GM12801 (cell line): ENCODE measurements around the gene RPS26.

Experiments used
- TF ChIP-seq, protein P1 (sequence below): IDR thresholded peaks from one replicate; pipeline ENCODE4 v1.5.1; 2011; ENCODE audit warnings: control low read depth; ENCODE audit not compliant: insufficient read length; ENCODE audit errors: extremely low read depth

The RPS26 gene

DNA sequence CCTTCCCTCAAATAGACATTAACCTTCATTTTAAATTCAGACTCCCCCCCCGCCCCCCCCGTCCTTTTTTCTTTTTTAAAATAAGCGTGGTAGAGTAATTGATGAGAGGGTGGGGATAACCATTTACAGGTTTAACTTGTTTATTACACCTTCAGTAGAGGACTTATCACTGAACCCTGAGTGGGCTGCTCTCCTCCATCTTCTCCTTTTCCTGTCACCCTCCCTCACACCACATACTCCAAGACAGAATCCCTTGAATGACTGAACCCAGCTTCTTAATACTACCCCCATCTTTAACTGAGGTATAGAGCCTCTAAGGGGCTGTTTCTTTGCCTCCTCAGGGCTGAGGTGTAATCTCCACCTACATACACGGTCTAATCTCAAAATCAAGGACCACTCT, 24.5 kb upstream of the RPS26 start:
- TF ChIP-seq, protein P1, sequence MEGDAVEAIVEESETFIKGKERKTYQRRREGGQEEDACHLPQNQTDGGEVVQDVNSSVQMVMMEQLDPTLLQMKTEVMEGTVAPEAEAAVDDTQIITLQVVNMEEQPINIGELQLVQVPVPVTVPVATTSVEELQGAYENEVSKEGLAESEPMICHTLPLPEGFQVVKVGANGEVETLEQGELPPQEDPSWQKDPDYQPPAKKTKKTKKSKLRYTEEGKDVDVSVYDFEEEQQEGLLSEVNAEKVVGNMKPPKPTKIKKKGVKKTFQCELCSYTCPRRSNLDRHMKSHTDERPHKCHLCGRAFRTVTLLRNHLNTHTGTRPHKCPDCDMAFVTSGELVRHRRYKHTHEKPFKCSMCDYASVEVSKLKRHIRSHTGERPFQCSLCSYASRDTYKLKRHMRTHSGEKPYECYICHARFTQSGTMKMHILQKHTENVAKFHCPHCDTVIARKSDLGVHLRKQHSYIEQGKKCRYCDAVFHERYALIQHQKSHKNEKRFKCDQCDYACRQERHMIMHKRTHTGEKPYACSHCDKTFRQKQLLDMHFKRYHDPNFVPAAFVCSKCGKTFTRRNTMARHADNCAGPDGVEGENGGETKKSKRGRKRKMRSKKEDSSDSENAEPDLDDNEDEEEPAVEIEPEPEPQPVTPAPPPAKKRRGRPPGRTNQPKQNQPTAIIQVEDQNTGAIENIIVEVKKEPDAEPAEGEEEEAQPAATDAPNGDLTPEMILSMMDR, result no peak

DNA sequence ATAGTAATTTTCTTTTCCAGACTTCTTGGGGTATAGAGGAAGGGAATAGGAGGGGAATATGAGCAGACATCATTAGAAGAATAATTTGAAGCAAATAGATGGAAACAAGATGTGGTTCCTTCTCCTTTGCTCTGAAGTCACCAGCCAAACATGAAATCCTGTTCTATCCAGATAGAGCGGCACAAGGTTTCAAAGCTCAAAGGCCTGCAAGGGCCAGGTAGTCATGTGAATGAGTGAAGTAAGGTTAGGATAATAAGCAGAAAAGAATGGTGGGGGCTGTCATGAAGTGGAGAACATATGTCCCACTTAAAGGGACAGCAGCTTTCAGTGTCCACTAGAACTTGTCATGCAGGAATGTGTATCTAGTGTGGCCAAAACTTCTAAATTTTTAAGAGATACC, 23.4 kb upstream of the RPS26 start:
- TF ChIP-seq, protein P1, result no peak

DNA sequence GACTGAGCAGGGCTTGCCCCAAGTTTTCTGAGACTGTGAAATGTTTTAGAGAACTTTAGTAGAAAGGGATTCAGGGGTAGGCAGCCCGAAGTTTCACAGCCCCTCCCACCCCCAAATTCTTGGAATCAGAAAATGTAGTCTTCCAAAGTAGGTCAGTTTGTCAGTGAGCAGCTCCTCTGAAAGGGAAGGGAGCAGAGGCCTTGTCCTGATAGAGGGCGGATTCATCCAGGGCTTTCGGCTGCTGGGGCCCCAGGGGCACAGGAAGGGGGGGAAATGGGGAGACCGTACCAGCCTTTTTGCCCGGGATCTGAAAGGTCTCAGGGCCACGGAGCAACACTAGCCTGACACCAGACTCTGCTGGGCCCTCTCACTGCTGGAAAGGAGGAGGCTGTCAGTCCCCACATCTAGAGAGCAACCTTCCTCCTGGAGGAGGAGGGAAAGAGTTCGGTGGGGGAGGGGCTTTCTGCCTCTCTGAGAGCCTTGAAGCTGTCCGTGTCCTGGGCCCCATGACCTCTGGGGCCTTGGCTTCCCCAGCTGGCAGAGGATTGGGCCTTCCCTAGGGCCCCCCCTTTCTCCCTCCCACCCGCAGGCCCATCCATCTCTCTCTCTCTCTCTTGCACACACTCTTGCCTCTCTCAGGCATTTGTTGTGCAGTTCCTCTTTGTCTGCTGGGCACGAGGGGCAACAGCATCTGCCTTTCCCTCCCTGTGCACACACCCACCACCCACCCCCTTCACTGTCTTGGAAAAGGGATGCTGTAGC, 21.1 kb upstream of the RPS26 start, which contains the start of gene IKZF4:
IKZF4 (plus strand) TSS at position 621 of the 762 bp plus-strand sequence. CDS start 451 bp downstream, outside the sequence.
- TF ChIP-seq, protein P1, result no peak

DNA sequence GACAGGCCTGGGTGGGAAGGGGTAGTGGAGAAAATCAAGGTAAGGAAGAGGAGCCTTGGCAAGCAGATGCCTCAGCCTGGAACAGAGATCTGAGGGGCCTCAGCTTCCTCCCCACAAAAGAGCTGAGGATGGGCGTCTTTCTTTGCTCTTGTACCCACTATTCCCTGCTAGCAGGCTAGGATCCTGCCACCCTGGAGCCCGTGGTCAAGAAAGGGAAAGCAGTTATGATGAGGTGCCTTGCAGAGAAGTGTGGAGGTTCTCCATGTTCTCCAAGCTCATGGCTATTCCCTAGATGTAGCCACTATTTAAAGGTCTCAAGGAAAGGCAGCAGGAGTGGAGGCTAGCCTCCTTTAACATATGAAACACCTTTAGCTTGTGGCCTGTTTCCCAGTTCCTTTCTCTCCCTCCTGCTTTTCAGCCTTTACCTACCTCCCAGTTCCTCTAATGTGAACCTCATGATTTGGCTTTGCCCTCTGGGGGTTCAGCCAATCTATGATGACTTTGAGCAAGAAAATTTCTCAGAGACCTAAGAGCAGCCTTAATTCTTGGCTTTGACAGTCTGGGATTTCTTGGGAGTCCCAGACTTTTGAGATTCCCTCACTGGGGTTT, 19.7 kb upstream of the RPS26 start:
- TF ChIP-seq, protein P1, result no peak

DNA sequence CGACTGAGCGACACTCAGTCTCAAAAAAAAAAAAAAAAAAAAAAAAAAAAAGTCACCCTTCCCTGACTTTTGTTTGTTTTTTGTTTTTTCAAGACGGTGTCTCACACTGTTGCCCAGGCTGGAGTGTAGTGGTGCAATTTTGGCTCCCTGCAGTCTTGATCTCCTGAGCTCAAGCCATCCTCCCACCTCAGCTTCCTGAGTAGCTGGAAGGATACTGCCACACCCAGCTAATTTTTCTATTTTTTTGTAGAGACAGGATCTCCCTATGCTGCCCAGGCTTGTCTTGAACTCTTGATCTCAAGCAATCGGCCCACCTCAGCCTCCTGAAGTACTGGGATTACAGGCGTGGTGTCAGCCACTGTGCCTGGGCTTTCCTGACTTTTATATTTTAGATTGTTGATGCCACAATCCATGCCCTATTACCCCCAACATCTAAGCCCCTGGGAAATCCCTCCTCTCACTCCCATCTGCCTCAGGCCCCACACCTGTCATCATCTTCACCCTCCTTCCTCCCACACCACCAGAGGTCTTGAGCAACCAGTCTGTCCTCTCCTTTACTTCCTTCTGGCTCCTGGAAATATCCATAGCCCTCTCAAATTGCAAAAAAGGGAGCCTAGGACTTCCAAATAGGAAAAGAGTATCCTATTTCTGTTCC, 13.1 kb upstream of the RPS26 start:
- TF ChIP-seq, protein P1, result no peak

DNA sequence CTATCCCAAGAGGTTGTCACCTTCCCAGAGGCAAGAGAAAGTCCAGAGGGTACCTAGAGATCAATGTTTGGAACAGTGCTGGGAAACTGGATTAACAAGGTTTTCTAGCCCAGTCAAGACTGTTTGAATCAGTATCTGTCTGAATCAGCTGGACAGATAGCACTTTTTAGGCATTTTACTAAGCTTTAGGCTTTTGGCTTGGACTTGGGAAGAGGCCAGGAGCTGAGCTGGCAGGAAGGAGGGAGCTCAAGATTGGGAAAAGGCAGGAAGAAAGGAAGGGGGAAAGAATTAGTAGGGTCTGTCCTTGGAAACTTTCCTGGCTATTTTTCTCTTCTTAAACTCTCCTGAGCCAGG, 12.6 kb upstream of the RPS26 start:
- TF ChIP-seq, protein P1, result no peak

DNA sequence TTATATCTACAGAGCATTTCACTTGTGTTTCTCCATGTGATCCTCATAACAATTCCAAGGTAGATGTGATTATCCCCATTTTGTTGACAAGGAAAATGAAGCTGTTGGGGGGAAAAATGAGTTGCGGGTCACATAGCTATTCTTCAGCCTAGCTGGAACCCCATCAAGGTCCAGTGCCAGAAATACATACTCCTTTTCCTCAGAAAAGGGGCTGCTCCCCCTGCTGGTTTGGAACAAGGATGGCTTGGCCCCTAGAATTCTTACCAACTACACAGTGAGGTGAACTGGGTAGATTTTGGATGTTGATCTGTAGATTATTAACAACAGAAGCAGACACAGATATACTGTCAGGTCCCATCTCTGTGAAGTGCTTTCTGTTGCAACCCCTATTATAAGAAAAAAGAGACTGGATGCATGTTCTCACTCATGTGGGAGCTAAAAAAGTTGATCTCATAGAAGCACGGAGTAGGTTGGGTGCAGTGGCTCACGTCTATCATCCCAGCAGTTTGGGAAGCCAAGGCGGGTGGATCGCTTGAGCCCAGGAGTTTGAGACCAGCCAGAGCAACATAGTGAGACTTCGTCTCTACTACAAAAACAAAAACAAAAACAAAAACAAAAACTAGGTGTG, 11.9 kb upstream of the RPS26 start:
- TF ChIP-seq, protein P1, result no peak
